HG03565 (cell line): Measurements from ENCODE around the gene HADHA.

Experiments used
- ATAC-seq: cut with Tn5 transposase; IDR thresholded peaks from one replicate; pipeline ENCODE4 v1.9.1; 2021; ENCODE audit warnings: mild to moderate bottlenecking, moderate library complexity; ENCODE audit not compliant: unreplicated experiment

HADHA gene

GRCh38 chr2:26245810-26246209, 1.4 kb upstream of the HADHA start:
- peak; percentile 49 for ATAC-seq

- ATAC-seq = peak; percentile 15
Observed at GRCh38 chr2:26245231-26245732, 850 bp upstream of the HADHA start.

GRCh38 chr2:26243470-26244308, 743 bp downstream of the HADHA start:
- no peak for ATAC-seq

- ATAC-seq = no peak
Observed at GRCh38 chr2:26241928-26242436, 2.5 kb downstream of the HADHA start.

- ATAC-seq = no peak
Observed at GRCh38 chr2:26238311-26238958, 6.0 kb downstream of the HADHA start.

DNA sequence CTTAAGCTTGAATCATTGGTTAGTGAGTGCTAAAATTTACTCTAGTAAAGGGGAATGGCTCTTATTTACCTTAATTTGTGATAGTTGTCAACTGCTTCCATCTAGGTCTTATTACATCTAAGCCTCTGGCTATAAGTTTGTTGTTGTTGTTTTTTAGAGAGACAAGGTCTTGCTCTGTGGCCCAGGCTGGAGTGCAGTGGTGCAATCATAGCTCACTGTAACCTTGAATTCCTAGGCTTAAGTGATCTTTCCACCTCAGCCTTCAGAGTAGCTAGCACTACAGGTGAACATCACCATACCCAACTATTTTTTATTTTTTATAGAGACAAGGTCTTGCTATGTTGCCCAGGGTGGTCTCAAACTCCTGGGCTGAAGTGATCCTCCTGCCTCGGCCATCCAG, 6.6 kb downstream of the HADHA start:
- ATAC-seq = no peak

GRCh38 chr2:26235089-26235488, 9.3 kb downstream of the HADHA start:
- no peak for ATAC-seq

DNA sequence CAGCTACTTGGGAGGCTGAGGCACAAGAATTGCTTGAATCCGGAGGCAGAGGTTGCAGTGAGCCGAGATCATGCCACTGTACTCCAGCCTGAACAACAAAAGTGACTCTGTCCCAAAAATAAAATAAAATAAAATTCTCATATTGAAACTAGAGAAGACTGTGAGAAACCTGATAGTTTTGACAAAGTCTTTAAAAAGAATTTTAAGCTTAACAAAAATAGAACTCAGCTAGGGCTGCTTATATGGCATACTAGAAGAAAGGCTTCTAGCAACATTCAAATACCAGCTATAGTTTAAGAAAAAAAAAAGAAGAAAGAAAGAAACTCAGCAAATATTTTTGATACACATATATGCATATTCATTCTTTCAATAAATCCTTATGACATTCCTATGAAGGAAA, 13.6 kb downstream of the HADHA start:
- ATAC-seq = no peak

DNA sequence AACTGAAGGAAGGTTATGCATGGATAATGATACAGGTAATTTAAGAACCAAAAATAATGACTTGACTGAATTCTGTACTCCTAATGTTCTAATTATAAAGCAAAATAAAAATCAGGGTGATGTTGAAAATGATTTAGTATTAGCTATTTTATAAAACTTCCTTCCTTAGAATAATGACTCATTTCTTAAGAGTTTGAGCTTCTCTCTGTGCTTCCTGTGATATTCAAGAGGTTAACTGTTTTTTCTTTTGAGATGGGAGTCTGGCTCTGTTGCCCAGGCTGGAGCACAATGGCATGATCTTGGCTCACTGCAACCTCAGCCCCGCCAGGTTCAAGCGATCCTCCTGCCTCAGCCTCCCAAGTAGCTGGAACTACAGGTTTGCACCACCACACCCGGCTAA, 14.8 kb downstream of the HADHA start:
- ATAC-seq = no peak

DNA sequence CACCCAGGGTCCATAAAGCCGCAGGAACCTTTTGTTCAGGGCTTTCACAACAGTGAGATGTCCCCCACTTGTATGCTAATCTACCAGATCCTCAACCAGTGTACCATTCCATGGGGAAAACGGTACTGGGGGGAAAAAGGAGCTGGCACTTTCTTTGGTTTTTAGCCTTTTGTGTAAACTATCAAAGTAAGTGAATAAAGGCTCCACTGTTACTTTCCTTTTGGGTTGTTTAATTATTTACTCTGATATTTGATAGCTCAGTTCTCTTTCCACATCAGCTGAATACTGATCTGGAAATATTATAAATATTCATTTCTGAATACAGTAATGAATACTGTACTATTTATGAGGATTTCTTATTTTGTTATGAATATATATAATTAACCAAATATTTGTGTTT, 20.3 kb downstream of the HADHA start:
- no peak for ATAC-seq

- no peak for ATAC-seq
Observed at GRCh38 chr2:26223018-26223417, 21.4 kb downstream of the HADHA start.

DNA sequence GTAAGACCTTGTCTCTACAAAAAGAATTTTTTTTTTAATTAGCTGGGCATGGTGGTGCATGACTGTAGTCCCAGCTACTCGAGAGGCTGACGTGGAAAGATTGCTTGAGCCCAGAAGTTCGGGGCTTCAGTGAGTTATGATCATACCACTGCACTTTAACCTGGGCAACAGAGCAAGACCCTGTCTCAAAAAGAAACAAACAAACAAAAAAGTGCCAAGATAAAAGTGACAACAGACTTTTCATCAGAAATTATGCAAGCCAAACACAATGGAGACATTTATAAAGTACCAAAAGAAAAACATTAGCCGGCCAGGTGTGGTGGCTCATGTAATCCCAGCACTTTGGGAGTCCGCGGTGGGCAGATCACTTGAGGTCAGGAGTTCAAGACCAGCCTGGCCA, 26.7 kb downstream of the HADHA start:
- no peak for ATAC-seq

- no peak for ATAC-seq
Observed at GRCh38 chr2:26216587-26216986, 27.8 kb downstream of the HADHA start.

DNA sequence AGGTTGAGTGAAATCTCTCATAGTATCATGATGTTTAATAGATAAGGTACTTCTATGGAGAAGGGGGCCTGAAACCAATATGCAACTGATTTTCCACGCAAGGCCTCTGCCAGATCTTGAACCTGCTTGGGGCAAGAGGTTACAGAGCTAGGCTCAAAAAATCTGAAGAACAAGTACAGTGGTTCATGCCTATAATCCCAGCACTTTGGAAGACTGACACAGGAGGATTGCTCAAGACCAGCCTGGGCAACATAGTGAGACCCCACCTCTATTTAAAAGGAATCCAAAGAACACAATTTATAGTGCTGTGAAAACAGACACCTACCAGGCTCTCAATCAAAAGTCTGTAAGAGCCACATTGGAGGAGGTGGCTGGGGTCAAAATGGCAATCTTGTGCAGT, 28.6 kb downstream of the HADHA start:
- ATAC-seq = no peak

DNA sequence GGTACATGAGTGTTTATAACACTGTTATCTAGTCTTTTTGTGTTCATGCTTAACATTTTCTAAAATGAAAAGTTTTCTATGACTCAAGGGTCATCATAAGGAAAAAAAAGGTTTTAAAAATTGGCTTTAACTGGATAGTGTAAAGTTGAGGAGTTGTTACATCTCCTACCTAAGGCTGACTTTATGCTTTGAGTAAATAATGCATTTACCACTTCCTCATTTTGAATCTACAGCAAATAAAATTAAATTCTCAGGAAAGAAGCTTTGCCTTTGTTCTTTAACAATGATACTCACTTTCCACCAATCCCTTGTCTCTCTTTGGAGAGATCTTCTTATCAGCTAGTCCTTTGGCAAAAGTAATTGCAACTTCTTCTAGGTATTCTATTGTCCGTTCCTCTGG, 29.7 kb downstream of the HADHA start:
- ATAC-seq = no peak

DNA sequence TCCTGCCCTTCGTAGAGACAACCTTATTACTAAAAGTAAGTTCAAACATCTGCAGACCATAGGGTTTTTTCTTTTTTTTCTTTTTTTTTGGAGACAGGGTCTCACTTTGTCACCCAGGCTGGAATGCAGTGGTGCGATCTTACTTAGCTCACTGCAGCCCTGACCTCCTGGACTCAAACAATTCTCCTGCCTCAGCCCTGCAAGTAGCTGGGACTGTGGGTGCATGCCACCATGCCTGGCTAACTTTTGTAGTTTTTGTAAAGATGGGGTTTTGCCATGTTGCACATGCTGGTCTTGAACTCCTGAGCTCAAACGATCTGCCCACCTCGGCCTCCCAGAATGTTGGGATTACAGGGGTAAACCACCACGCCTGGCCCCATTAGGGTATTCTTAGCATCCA, 32.4 kb downstream of the HADHA start:
- no peak for ATAC-seq

DNA sequence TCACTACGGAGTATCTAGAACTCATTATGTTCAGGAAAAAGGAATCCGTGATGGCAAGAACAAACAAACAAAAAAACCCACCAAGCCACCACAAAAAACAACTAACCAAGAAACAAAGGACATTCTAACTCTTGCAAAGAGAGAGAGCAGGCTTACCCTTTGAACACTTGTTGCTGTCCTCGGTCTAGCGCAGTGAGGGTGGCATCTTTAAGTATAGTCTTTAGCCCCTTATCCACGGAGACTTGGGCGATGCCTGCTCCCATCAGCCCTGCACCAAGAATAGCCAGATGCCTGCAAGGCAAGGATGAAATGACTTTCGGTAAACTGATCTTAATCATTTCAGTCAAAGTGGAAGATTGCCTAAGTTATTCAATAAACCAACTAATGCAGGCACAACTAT, 40.5 kb downstream of the HADHA start:
- no peak for ATAC-seq

DNA sequence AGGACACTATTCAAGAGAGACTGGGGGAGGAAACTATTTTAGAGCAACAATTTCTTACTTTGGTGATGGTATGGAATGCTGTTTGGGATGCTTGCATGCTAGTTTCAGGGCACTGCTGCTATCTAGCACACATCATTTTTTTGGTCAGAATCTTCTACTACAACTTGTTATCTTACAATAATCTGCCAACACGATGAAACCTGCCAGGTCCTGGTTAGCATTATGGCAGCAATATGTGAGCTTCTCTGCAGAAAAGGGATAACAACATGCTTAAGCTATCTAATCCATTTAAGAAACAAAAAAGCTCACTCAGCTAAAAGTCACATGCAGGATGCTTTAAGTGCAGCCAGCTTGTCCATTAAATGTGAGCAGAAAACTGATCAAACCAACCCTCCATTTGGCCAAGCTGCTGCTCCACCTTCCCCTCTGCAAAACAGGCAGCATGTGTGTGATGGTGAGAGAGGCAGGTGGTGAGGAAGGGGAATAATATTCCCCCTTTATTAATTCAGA, 41.4 kb downstream of the HADHA start:
- no peak for ATAC-seq

- no peak for ATAC-seq
Observed at GRCh38 chr2:26197516-26197915, 46.9 kb downstream of the HADHA start.

- no peak for ATAC-seq
Observed at GRCh38 chr2:26196683-26197418, 47.6 kb downstream of the HADHA start.
